ENCODE results near the gene CFAP61. TPM values are rescaled to one million over a fixed set of nuclear protein-coding genes. Genes with fewer than 3 reads are reported as not detected.

Gene CFAP61
- total and polyA plus RNA-seq, 7 donors: 8.3 to 59.4 (median 24.5) TPM

GRCh38 chr20:20195021-20195705, 142.8 kb downstream of the CFAP61 start:
- ATAC-seq (no peak), DNase-seq (no peak)
- peaks cover 0 to 42% of the 10 kb centered on the region in 2 donors for H3K36me3 ChIP-seq (ENCODE audit: insufficient read depth in 1 of 2, low read depth in 1 of 2)
- no peak overlapping the region for H3K27ac ChIP-seq
- no peaks in the 10 kb centered on the region for H3K27me3 ChIP-seq (ENCODE audit: insufficient read depth in 3 of 3, low read length in 2 of 3)
- H3K4me3 ChIP-seq: no peak overlapping the region
- intact Hi-C loops (cut with DNase I): no loop called here
- H3K4me1 ChIP-seq: no peaks in the 10 kb centered on the region
- no peak for TF ChIP-seq CTCF (IDR thresholded peaks at IDR 0.05)
- WGBS, 3 donors: 65 to 70% (median 67%) methylated on average over 6 of the region's 6 CpGs
- no peaks in the 10 kb centered on the region for H3K9me3 ChIP-seq

GRCh38 chr20:20196610-20197009, 144.3 kb downstream of the CFAP61 start:
- no peak for DNase-seq
- no peak for TF ChIP-seq CTCF (IDR thresholded peaks at IDR 0.05)
- no peak overlapping the region for H3K4me3 ChIP-seq
- no peaks in the 10 kb centered on the region for H3K4me1 ChIP-seq
- H3K27me3 ChIP-seq (ENCODE audit: insufficient read depth in 3 of 3, low read length in 2 of 3): no peaks in the 10 kb centered on the region
- ATAC-seq: no peak
- peaks cover 0 to 49% of the 10 kb centered on the region in 2 donors for H3K36me3 ChIP-seq (ENCODE audit: insufficient read depth in 1 of 2, low read depth in 1 of 2)
- no peak overlapping the region for H3K27ac ChIP-seq
- no peaks in the 10 kb centered on the region for H3K9me3 ChIP-seq
- intact Hi-C loops (cut with DNase I): no loop called here
- 94 to 96% (median 94%) methylated on average over 10 of the region's 10 CpGs for WGBS, 3 donors

- H3K9me3 ChIP-seq: no peaks in the 10 kb centered on the region
- no peak overlapping the region for H3K4me3 ChIP-seq
- H3K4me1 ChIP-seq: no peaks in the 10 kb centered on the region
- ATAC-seq (no peak), DNase-seq (no peak)
- intact Hi-C loops (cut with DNase I): no loop called here
- no peak overlapping the region for H3K27ac ChIP-seq
- H3K36me3 ChIP-seq (ENCODE audit: insufficient read depth in 1 of 2, low read depth in 1 of 2): peaks cover 0 to 49% of the 10 kb centered on the region in 2 donors
- H3K27me3 ChIP-seq (ENCODE audit: insufficient read depth in 3 of 3, low read length in 2 of 3): no peaks in the 10 kb centered on the region
- no peak for TF ChIP-seq CTCF (IDR thresholded peaks at IDR 0.05)
- WGBS, 3 donors: 74 to 83% (median 77%) methylated on average over 1 of the region's 1 CpG
Measured at GRCh38 chr20:20198011-20198410, 145.7 kb downstream of the CFAP61 start.

- DNase-seq (no peak), ATAC-seq (no peak)
- Histone ChIP-seq H3K4me3 (no peak overlapping the region), H3K36me3 (ENCODE audit: insufficient read depth in 1 of 2, low read depth in 1 of 2) (peaks cover 0 to 49% of the 10 kb centered on the region in 2 donors), H3K9me3 (no peaks in the 10 kb centered on the region), H3K27ac (no peak overlapping the region), H3K4me1 (peaks cover 9% of the 10 kb centered on the region), H3K27me3 (ENCODE audit: insufficient read depth in 3 of 3, low read length in 2 of 3) (no peaks in the 10 kb centered on the region)
- TF ChIP-seq CTCF (IDR thresholded peaks at IDR 0.05): no peak
- intact Hi-C loops (cut with DNase I): loop anchor here in 1 of 2 donors (5.0 kb wide), 1 partner anchor 52 kb away; no protein-coding TSS in a partner anchor
- WGBS, 3 donors: 65 to 69% (median 65%) methylated on average over 24 of the region's 24 CpGs
Measured at GRCh38 chr20:20199361-20200160, 147.2 kb downstream of the CFAP61 start.

Measured in psoas muscle (tissue), 8 donors.